Smooth muscle cell (in vitro differentiated cells): ENCODE measurements around the gene TRAPPC2L. TPM values are rescaled to one million over a fixed set of nuclear protein-coding genes. Genes with fewer than 3 reads are reported as not detected.
"Not testable (repeated sequence)": the region's sequence is repeated elsewhere in the genome, so short reads cannot be mapped to it uniquely, and the experiment has no call there.

Experiments used
- DNase-seq: peaks from one replicate; lab custom pipeline; 2025; ENCODE audit not compliant: unreplicated experiment; lab: John Stamatoyannopoulos, UW
- H2AFZ ChIP-seq: fragments of 200-600 bp; sonication (generic); 2 replicates; pipeline ENCODE4 v1.6.0; 2016; ENCODE audit warnings: antibody characterized with exemption, low read depth, mild to moderate bottlenecking
- H3F3A ChIP-seq: fragments of 200-600 bp; sonication (generic); 2 replicates; pipeline ENCODE4 v1.6.0; 2017; ENCODE audit warnings: antibody characterized with exemption, low read depth
- H3K27ac ChIP-seq: fragments of 200-600 bp; sonication (generic); 2 replicates; pipeline ENCODE4 v1.5.1; 2016; ENCODE audit warnings: low read depth, mild to moderate bottlenecking
- H3K27me3 ChIP-seq: fragments of 200-600 bp; sonication (generic); 2 replicates; pipeline ENCODE4 v1.6.1; 2016; ENCODE audit warnings: low read depth, mild to moderate bottlenecking
- H3K36me3 ChIP-seq: fragments of 200-600 bp; sonication (generic); 2 replicates; pipeline ENCODE4 v1.5.1; 2016; ENCODE audit warnings: low read depth
- H3K4me1 ChIP-seq: fragments of 200-600 bp; sonication (generic); 2 replicates; pipeline ENCODE4 v1.5.1; 2016; ENCODE audit warnings: low read depth
- H3K4me2 ChIP-seq: fragments of 200-600 bp; sonication (generic); 2 replicates; pipeline ENCODE4 v1.6.0; 2016; ENCODE audit warnings: mild to moderate bottlenecking
- H3K4me3 ChIP-seq: fragments of 200-600 bp; sonication (generic); 2 replicates; pipeline ENCODE4 v1.5.1; 2016; ENCODE audit warnings: mild to moderate bottlenecking
- H3K79me2 ChIP-seq: fragments of 200-600 bp; sonication (generic); 2 replicates; pipeline ENCODE4 v1.6.0; 2016; ENCODE audit warnings: low read depth, mild to moderate bottlenecking
- H3K9ac ChIP-seq: fragments of 200-600 bp; sonication (generic); 2 replicates; pipeline ENCODE4 v1.6.0; 2016; ENCODE audit warnings: low read depth
- H3K9me3 ChIP-seq: fragments of 200-600 bp; sonication (generic); replicated peaks from 2 replicates; pipeline ENCODE4 v1.5.1; 2016; ENCODE audit warnings: low read depth
- H4K20me1 ChIP-seq: fragments of 200-600 bp; sonication (generic); 2 replicates; pipeline ENCODE4 v1.6.0; 2016; ENCODE audit warnings: low read depth
- CTCF ChIP-seq: fragments of 200-600 bp; sonication (generic); IDR thresholded peaks from 2 replicates; pipeline ENCODE4 v1.5.1; 2017; ENCODE audit warnings: borderline replicate concordance, mild to moderate bottlenecking, antibody characterized with exemption; ENCODE audit not compliant: insufficient read depth, poor library complexity, severe bottlenecking
- WGBS: methylation state at CpG from one replicate; pipeline ENCODE4 v1.1.7; 2016; ENCODE audit warnings: low lambda C conversion rate; 5-methylcytosine and 5-hydroxymethylcytosine counted together
- polyA plus RNA-seq: library from polyadenylated mRNA; unstranded; fragments of >200 nt; fragmentation: Nextera tagmentation; extraction: Ambion mirVana; gene quantifications from 2 replicates; pipeline ENCODE4 v1.2.1, GENCODE V29; 2016
- total RNA-seq: library from RNA; depleted of rRNA; stranded (reverse); fragments of >200 nt; gene quantifications from 2 replicates; pipeline ENCODE4 v1.2.3, GENCODE V29; 2014

Gene TRAPPC2L
- total and polyA plus RNA-seq, 2 experiments from 2014 or later, result 17.9 to 125 TPM

GRCh38 chr16:88892065-88892464 is 35.1 kb downstream of the TRAPPC2L start:
- no peak overlapping the region for H3K4me3 ChIP-seq
- H3K27me3 ChIP-seq, result no peaks in the 10 kb centered on the region
- no peaks in the 10 kb centered on the region for H3K79me2 ChIP-seq
- no peak overlapping the region for H3K9ac ChIP-seq
- H3K4me2 ChIP-seq, result no peak overlapping the region
- no peak overlapping the region for H3K27ac ChIP-seq
- no peaks in the 10 kb centered on the region for H4K20me1 ChIP-seq
- no peaks in the 10 kb centered on the region for H3K4me1 ChIP-seq
- TF ChIP-seq CTCF, result no peak
- no peaks in the 10 kb centered on the region for H3K36me3 ChIP-seq
- no peak overlapping the region for H2AFZ ChIP-seq
- no peak for DNase-seq
- no peaks in the 10 kb centered on the region for H3K9me3 ChIP-seq
- 94% methylated on average over 20 of the region's 20 CpGs for WGBS
- H3F3A ChIP-seq, result no peaks in the 10 kb centered on the region

- Histone ChIP-seq H3K36me3 (no peaks in the 10 kb centered on the region), H3K27ac (no peak overlapping the region), H3K9me3 (no peaks in the 10 kb centered on the region), H3K9ac (no peak overlapping the region), H3K27me3 (no peaks in the 10 kb centered on the region), H2AFZ (no peak overlapping the region), H3K79me2 (no peaks in the 10 kb centered on the region), H3F3A (no peaks in the 10 kb centered on the region), H3K4me1 (no peaks in the 10 kb centered on the region), H3K4me3 (no peak overlapping the region), H3K4me2 (no peak overlapping the region), H4K20me1 (no peaks in the 10 kb centered on the region)
- DNase-seq, result no peak
- no peak for TF ChIP-seq CTCF
- 87% methylated on average over 19 of the region's 19 CpGs for WGBS
These were observed 36.4 kb downstream of the TRAPPC2L start for GRCh38 chr16:88893127-88893968.

GRCh38 chr16:88894266-88894665 is 37.3 kb downstream of the TRAPPC2L start:
- H4K20me1 ChIP-seq, H3K9ac ChIP-seq, H2AFZ ChIP-seq, H3K4me1 ChIP-seq, H3K27me3 ChIP-seq, H3K9me3 ChIP-seq, H3K4me2 ChIP-seq, H3K4me3 ChIP-seq, H3K36me3 ChIP-seq, H3K27ac ChIP-seq, DNase-seq, H3K79me2 ChIP-seq, H3F3A ChIP-seq: not testable (repeated sequence)
- WGBS, result 96% methylated on average over 4 of the region's 6 CpGs

- H3K4me2 ChIP-seq, result no peak overlapping the region
- H3K4me1 ChIP-seq, result no peaks in the 10 kb centered on the region
- H3K27ac ChIP-seq, result no peak overlapping the region
- H3K4me3 ChIP-seq, result no peak overlapping the region
- no peaks in the 10 kb centered on the region for H4K20me1 ChIP-seq
- H2AFZ ChIP-seq, result no peak overlapping the region
- WGBS, result 91% methylated on average over 21 of the region's 21 CpGs
- no peaks in the 10 kb centered on the region for H3K79me2 ChIP-seq
- no peaks in the 10 kb centered on the region for H3F3A ChIP-seq
- no peak for TF ChIP-seq CTCF
- no peaks in the 10 kb centered on the region for H3K27me3 ChIP-seq
- H3K9ac ChIP-seq, result no peak overlapping the region
- no peaks in the 10 kb centered on the region for H3K36me3 ChIP-seq
- no peaks in the 10 kb centered on the region for H3K9me3 ChIP-seq
- no peak for DNase-seq
These were observed 37.9 kb downstream of the TRAPPC2L start for GRCh38 chr16:88894681-88895300.
